ENCODE data around the gene NECTIN2. TPM values are rescaled to one million over a fixed set of nuclear protein-coding genes. Genes with fewer than 3 reads are reported as not detected.
A peak's percentile ranks its signal among the peaks of the same experiment; 100 is the strongest.

The NECTIN2 gene
- total and polyA plus RNA-seq, 9 donors: 38.4 to 61.8 (median 53.4) TPM

DNA sequence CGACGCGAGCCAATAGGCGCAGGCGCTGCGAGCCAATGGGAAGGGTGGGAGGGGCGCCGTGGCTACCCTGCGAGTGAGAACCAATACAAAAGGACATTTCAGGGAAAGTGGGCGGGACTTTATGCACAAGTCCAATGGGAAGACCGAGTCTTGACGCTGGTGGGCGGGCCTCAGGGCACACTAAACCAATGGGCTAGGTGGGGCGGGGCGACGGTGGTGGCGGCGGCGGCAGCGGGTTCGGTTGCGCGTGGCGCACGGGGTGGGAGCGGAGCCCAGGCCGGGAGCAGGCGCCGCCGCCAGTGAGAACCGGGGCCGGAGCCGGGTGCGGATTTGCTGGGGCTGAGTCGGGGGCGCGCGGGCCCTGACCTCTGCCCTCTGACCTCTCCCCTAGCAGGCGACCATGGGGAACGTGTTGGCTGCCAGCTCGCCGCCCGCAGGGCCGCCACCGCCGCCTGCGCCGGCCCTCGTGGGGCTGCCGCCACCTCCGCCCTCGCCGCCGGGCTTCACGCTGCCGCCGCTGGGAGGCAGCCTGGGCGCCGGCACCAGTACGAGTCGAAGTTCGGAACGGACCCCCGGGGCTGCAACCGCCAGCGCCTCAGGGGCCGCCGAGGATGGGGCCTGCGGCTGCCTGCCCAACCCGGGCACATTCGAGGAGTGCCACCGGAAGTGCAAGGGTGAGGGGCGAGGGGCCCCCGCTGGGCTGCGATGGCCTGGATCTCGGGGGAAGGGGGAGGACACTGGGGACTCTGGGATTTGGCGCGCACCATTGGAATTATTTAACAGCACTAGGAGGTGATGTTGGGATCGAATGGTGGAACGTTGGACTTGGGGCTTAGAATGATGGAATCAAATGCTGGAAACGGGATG lies 45.2 kb downstream of the NECTIN2 start, which contains the start of gene TOMM40:
TSS of gene TOMM40 (plus strand) at position 239 of the 867 bp plus-strand sequence. CDS start at position 401, 162 bp downstream.
- peaks cover 55% of the 10 kb centered on the region for H3K36me3 ChIP-seq (ENCODE audit: control insufficient read depth, insufficient read depth, low read length)
- H3K4me1 ChIP-seq (ENCODE audit: control insufficient read depth, insufficient read depth, low read length): peaks cover 20% of the 10 kb centered on the region
- H3K27me3 ChIP-seq (ENCODE audit: control insufficient read depth, insufficient read depth, low read length): no peaks in the 10 kb centered on the region
- H3K4me3 ChIP-seq (ENCODE audit: low read length): peak within 1 kb of the TSS; percentile 62
- no peaks in the 10 kb centered on the region for H3K9me3 ChIP-seq (replicated peaks; ENCODE audit: control insufficient read depth, low read depth, low read length)
- WGBS (ENCODE audit: insufficient coverage): under 1% methylated on average over 81 of the region's 81 CpGs
- DNase-seq: peak; percentile 38
- H3K27ac ChIP-seq (ENCODE audit: low read length): peak within 1 kb of the TSS; percentile 99

DNA sequence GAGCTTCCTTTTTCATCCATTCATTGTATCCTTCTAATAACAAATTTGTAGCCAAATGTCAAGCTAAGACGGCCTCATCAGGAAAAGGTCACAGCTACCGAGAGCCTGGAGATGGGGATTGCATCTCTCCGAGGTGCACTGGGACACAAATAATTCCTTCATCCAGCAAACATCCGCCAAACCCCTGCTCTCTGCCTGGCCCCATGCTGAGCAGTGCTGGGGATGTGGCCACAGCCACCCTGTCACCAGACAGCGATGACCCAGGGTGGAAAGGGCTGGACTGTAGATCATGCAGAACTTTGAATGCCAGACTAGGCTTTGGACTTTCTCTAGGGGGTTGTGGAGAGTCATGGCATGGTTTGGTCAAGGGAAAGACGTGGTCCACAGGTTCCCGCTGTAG lies 46.8 kb downstream of the NECTIN2 start:
- no peaks in the 10 kb centered on the region for H3K9me3 ChIP-seq (replicated peaks; ENCODE audit: control insufficient read depth, low read depth, low read length)
- no peak for DNase-seq
- peaks cover 20% of the 10 kb centered on the region for H3K4me1 ChIP-seq (ENCODE audit: control insufficient read depth, insufficient read depth, low read length)
- no peaks in the 10 kb centered on the region for H3K27me3 ChIP-seq (ENCODE audit: control insufficient read depth, insufficient read depth, low read length)
- no peak overlapping the region for H3K27ac ChIP-seq (ENCODE audit: low read length)
- H3K4me3 ChIP-seq (ENCODE audit: low read length): no peak overlapping the region
- H3K36me3 ChIP-seq (ENCODE audit: control insufficient read depth, insufficient read depth, low read length): peaks cover 59% of the 10 kb centered on the region
- WGBS (ENCODE audit: insufficient coverage): 89% methylated on average over 6 of the region's 7 CpGs

DNA sequence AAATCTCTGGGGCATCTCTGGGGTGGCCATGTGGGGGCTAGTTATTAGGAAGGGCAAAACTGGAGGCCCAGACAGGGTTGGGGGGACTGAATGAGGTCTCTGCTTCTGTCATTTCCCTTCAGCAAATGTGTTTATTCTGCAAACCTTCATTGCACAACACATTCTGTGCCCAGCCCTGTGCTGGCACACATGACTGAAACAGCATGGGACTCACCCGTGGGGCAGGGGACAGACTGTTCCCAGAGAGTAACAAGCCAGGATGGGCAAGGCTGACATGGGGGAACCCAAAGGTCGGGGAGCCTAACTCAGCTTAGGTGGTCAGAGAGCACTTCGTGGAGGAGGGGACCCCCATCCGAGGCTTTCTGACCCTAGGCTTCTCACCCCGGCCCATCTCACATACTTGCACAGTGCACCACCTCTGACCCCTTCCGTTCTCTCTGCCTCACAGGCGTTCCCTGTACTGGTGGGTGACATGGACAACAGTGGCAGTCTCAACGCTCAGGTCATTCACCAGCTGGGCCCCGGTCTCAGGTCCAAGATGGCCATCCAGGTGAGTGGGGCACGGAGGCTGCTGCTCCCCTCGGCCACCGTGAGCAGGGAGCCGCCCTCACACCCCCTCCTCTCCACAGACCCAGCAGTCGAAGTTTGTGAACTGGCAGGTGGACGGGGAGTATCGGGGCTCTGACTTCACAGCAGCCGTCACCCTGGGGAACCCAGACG lies 47.4 kb downstream of the NECTIN2 start:
- DNase-seq: no peak
- Histone ChIP-seq H3K4me1 (ENCODE audit: control insufficient read depth, insufficient read depth, low read length) (peaks cover 20% of the 10 kb centered on the region), H3K27ac (ENCODE audit: low read length) (no peak overlapping the region), H3K9me3 (replicated peaks; ENCODE audit: control insufficient read depth, low read depth, low read length) (no peaks in the 10 kb centered on the region), H3K36me3 (ENCODE audit: control insufficient read depth, insufficient read depth, low read length) (peaks cover 58% of the 10 kb centered on the region), H3K4me3 (ENCODE audit: low read length) (no peak overlapping the region), H3K27me3 (ENCODE audit: control insufficient read depth, insufficient read depth, low read length) (no peaks in the 10 kb centered on the region)
- WGBS (ENCODE audit: insufficient coverage): 88% methylated on average over 12 of the region's 18 CpGs

DNA sequence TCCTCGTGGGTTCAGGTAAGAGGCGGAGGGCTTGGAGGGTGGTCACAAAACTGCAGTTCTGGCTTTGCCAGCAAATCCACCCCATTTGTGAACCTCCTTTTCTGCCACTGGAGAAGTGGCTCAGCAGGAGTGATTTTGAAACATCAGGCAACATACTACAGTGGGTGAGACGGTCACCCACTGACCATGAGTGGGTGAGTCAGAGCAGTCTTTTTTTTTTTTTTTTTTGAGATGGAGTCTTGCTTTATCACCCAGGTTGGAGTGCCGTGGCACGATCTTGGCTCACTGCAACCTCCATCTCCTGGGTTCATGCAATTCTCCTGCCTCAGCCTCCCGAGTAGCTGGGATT lies 47.9 kb downstream of the NECTIN2 start:
- H3K27me3 ChIP-seq (ENCODE audit: control insufficient read depth, insufficient read depth, low read length): no peaks in the 10 kb centered on the region
- H3K9me3 ChIP-seq (replicated peaks; ENCODE audit: control insufficient read depth, low read depth, low read length): no peaks in the 10 kb centered on the region
- H3K36me3 ChIP-seq (ENCODE audit: control insufficient read depth, insufficient read depth, low read length): peaks cover 55% of the 10 kb centered on the region
- peaks cover 20% of the 10 kb centered on the region for H3K4me1 ChIP-seq (ENCODE audit: control insufficient read depth, insufficient read depth, low read length)
- DNase-seq: no peak
- H3K27ac ChIP-seq (ENCODE audit: low read length): no peak overlapping the region
- WGBS (ENCODE audit: insufficient coverage): 82% methylated on average over 2 of the region's 6 CpGs
- no peak overlapping the region for H3K4me3 ChIP-seq (ENCODE audit: low read length)

DNA sequence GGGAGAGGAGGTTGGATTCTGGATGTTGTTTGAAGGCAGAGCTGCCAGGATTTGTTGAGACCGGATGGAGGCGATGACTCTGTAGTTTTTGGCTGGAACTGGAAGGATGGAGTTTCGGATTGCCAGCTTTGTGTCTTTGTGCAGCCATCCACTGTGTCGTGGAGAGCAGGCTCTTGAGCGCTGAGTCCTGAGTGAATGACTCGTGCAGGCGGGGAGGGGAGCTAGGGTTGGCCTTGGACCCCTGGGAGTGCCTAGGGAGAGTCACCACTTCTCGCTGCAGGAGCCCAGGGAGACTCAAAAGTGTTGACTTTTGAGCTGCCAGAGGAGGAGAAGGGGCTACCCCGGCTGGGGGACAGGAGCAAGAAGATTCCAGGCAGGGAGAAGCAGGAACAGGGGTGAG lies 48.8 kb downstream of the NECTIN2 start:
- 87% methylated on average over 9 of the region's 9 CpGs for WGBS (ENCODE audit: insufficient coverage)
- no peak for DNase-seq
- Histone ChIP-seq H3K36me3 (ENCODE audit: control insufficient read depth, insufficient read depth, low read length) (peaks cover 57% of the 10 kb centered on the region), H3K4me1 (ENCODE audit: control insufficient read depth, insufficient read depth, low read length) (peaks cover 15% of the 10 kb centered on the region), H3K9me3 (replicated peaks; ENCODE audit: control insufficient read depth, low read depth, low read length) (no peaks in the 10 kb centered on the region), H3K27me3 (ENCODE audit: control insufficient read depth, insufficient read depth, low read length) (no peaks in the 10 kb centered on the region), H3K4me3 (ENCODE audit: low read length) (no peak overlapping the region), H3K27ac (ENCODE audit: low read length) (no peak overlapping the region)

DNA sequence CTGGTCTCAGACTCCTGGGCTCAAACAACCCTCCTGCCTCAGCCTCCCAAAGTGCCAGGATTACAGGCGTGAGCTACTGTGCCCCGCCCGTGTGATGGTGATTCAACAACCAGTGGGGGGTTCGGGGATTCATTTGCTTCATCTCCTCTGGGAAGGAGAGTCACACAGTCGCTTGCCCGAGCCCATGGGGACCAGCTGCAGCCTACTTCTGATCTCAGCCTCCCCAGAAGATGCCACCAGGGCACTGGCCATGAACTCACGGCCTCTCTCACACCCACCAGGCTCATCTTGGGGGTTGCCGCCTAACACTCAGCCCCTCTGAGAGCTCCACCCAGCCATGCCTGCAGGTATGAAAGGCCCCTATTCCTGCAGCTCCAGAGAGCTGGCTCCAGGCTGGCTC lies 51.7 kb downstream of the NECTIN2 start:
- 90% methylated on average over 8 of the region's 8 CpGs for WGBS (ENCODE audit: insufficient coverage)
- no peak for DNase-seq
- Histone ChIP-seq H3K4me1 (ENCODE audit: control insufficient read depth, insufficient read depth, low read length) (no peaks in the 10 kb centered on the region), H3K27ac (ENCODE audit: low read length) (no peak overlapping the region), H3K4me3 (ENCODE audit: low read length) (no peak overlapping the region), H3K36me3 (ENCODE audit: control insufficient read depth, insufficient read depth, low read length) (peaks cover 77% of the 10 kb centered on the region), H3K27me3 (ENCODE audit: control insufficient read depth, insufficient read depth, low read length) (no peaks in the 10 kb centered on the region), H3K9me3 (replicated peaks; ENCODE audit: control insufficient read depth, low read depth, low read length) (no peaks in the 10 kb centered on the region)

DNA sequence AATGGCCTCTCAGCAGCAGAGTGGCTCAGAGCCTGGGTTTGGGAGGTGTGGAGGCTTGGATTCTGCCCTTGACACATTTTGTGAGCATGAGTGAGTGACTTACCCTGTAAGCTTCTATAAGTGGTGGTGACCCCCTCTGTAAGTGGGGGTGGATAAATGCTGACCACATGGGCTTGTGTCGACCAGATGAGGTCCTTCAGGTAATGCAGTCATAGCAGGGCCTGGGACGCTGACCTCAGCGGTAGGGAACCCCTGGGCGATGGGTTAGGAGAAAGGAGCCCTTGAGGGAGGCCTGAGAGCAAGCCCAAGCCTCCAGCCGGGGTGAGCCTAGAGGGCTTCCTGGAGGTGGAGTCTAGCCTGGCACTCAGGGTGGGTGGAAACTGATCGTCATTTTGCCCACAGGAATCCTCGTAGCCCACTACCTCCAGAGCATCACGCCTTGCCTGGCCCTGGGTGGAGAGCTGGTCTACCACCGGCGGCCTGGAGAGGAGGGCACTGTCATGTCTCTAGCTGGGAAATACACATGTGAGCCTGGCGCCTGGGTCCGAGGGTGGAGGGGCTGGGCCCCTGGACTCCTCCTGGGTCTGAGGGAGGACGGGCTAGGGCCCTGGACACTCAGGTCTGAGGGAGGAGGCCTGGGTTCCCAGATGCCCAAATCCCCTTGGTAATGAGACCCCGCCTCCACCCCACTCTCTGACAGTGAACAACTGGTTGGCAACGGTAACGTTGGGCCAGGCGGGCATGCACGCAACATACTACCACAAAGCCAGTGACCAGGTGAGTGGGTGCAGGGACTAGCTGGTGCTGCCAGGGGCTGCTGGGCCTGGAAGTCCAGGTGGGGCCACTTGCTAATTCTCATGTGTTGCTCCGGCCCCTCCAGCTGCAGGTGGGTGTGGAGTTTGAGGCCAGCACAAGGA lies 54.5 kb downstream of the NECTIN2 start:
- no peaks in the 10 kb centered on the region for H3K9me3 ChIP-seq (replicated peaks; ENCODE audit: control insufficient read depth, low read depth, low read length)
- no peak overlapping the region for H3K27ac ChIP-seq (ENCODE audit: low read length)
- H3K4me3 ChIP-seq (ENCODE audit: low read length): no peak overlapping the region
- peaks cover 16% of the 10 kb centered on the region for H3K4me1 ChIP-seq (ENCODE audit: control insufficient read depth, insufficient read depth, low read length)
- WGBS (ENCODE audit: insufficient coverage): 93% methylated on average over 7 of the region's 19 CpGs
- H3K27me3 ChIP-seq (ENCODE audit: control insufficient read depth, insufficient read depth, low read length): peaks cover 11% of the 10 kb centered on the region
- DNase-seq: no peak
- H3K36me3 ChIP-seq (ENCODE audit: control insufficient read depth, insufficient read depth, low read length): peaks cover 58% of the 10 kb centered on the region

DNA sequence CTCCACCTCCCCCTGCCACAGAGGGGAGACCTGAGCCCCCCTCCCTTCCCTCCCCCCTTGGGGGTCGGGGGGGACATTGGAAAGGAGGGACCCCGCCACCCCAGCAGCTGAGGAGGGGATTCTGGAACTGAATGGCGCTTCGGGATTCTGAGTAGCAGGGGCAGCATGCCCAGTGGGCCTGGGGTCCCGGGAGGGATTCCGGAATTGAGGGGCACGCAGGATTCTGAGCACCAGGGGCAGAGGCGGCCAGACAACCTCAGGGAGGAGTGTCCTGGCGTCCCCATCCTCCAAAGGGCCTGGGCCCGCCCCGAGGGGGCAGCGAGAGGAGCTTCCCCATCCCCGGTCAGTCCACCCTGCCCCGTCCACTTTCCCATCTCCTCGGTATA lies 57.1 kb downstream of the NECTIN2 start:
- Histone ChIP-seq H3K27ac (ENCODE audit: low read length) (no peak overlapping the region), H3K27me3 (ENCODE audit: control insufficient read depth, insufficient read depth, low read length) (peaks cover 22% of the 10 kb centered on the region), H3K9me3 (replicated peaks; ENCODE audit: control insufficient read depth, low read depth, low read length) (no peaks in the 10 kb centered on the region), H3K4me1 (ENCODE audit: control insufficient read depth, insufficient read depth, low read length) (peaks cover 27% of the 10 kb centered on the region), H3K4me3 (ENCODE audit: low read length) (no peak overlapping the region), H3K36me3 (ENCODE audit: control insufficient read depth, insufficient read depth, low read length) (peaks cover 33% of the 10 kb centered on the region)
- WGBS (ENCODE audit: insufficient coverage): 50% methylated on average over 3 of the region's 15 CpGs
- no peak for DNase-seq

DNA sequence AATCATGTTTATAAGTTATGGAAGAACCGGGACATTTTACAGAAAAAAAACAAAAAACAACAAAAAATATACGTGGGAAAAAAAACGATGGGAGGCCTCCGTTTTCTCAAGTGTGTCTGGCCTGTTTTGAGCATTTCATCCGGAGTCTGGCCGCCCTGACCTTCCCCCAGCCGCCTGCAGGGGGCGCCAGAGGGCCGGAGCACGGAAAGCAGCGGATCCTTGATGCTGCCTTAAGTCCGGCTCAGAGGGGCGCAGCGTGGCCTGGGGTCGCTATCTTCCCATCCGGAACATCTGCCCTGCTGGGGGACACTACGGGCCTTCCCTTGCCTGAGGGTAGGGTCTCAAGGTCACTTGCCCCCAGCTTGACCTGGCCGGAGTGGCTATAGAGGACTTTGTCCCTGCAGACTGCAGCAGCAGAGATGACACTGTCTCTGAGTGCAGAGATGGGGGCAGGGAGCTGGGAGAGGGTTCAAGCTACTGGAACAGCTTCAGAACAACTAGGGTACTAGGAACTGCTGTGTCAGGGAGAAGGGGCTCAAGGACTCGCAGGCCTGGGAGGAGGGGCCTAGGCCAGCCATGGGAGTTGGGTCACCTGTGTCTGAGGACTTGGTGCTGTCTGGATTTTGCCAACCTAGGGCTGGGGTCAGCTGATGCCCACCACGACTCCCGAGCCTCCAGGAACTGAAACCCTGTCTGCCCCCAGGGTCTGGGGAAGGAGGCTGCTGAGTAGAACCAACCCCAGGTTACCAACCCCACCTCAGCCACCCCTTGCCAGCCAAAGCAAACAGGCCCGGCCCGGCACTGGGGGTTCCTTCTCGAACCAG lies 57.7 kb downstream of the NECTIN2 start:
- peak; percentile 71 for DNase-seq
- no peak overlapping the region for H3K27ac ChIP-seq (ENCODE audit: low read length)
- H3K9me3 ChIP-seq (replicated peaks; ENCODE audit: control insufficient read depth, low read depth, low read length): no peaks in the 10 kb centered on the region
- H3K36me3 ChIP-seq (ENCODE audit: control insufficient read depth, insufficient read depth, low read length): peaks cover 32% of the 10 kb centered on the region
- no peak overlapping the region for H3K4me3 ChIP-seq (ENCODE audit: low read length)
- H3K27me3 ChIP-seq (ENCODE audit: control insufficient read depth, insufficient read depth, low read length): peaks cover 22% of the 10 kb centered on the region
- WGBS (ENCODE audit: insufficient coverage): 16% methylated on average over 21 of the region's 24 CpGs
- peaks cover 27% of the 10 kb centered on the region for H3K4me1 ChIP-seq (ENCODE audit: control insufficient read depth, insufficient read depth, low read length)

All from muscle of leg (tissue), 11 donors.